ENCODE data around the gene DHCR7. TPM values are rescaled to one million over a fixed set of nuclear protein-coding genes. Genes with fewer than 3 reads are reported as not detected.

Gene DHCR7
- total and polyA plus RNA-seq, 2 donors (not counting 1 experiment from before 2014, with no cell fraction given) = 6.9 to 15.3 TPM

- H3K4me3 ChIP-seq (ENCODE audit: control extremely low read depth in 1 of 5, extremely low read depth in 1 of 5, insufficient read depth in 1 of 5, low read depth in 2 of 5, low read length in 4 of 5) = no peak overlapping the region
- H2AFZ ChIP-seq (ENCODE audit: insufficient read depth, low read depth, low read length, poor library complexity, severe bottlenecking) = no peak overlapping the region
- CTCF ChIA-PET = no interaction called here
- no peaks in the 10 kb centered on the region for H3K79me2 ChIP-seq (ENCODE audit: control insufficient read depth, insufficient read depth, low read length)
- 98% methylated on average over 6 of the region's 6 CpGs for WGBS (ENCODE audit: insufficient coverage)
- H3K4me2 ChIP-seq (replicated peaks; ENCODE audit: low read depth, low read length, poor library complexity, severe bottlenecking) = no peak overlapping the region
- Mint-ChIP-seq H3K9me3 (ENCODE audit: insufficient read depth) (no peaks in the 10 kb centered on the region), H3K27ac (no peak overlapping the region), H3K4me3 (no peak overlapping the region), H3K4me1 (no peaks in the 10 kb centered on the region), H3K27me3 (no peaks in the 10 kb centered on the region)
- POLR2A ChIA-PET = no interaction called here
- ATAC-seq (ENCODE audit: low read depth) (no peak), DNase-seq (no peak)
- no peaks in the 10 kb centered on the region for H3K27me3 ChIP-seq (replicated peaks in 1 of 4; ENCODE audit: control extremely low read depth in 1 of 4, control insufficient read depth in 3 of 4, insufficient read depth in 4 of 4, low read length in 3 of 4)
- H4K20me1 ChIP-seq (ENCODE audit: control insufficient read depth, insufficient read depth, low read length, poor library complexity, severe bottlenecking) = no peaks in the 10 kb centered on the region
- TF ChIP-seq CTCF (IDR thresholded peaks at IDR 0.05) = no peak
- no peak for TF ChIP-seq EZH2 (IDR thresholded peaks at IDR 0.05; ENCODE audit: borderline replicate concordance, insufficient read depth, low read depth, low read length, poor library complexity, severe bottlenecking)
- no peaks in the 10 kb centered on the region for H3K4me1 ChIP-seq (ENCODE audit: control insufficient read depth in 2 of 2, insufficient read depth in 2 of 2, low read length in 2 of 2)
- intact Hi-C loops (cut with micrococcal nuclease) = no loop called here
- H3K9me3 ChIP-seq (ENCODE audit: control extremely low read depth in 1 of 3, control insufficient read depth in 2 of 3, insufficient read depth in 1 of 3, low read length in 2 of 3) = no peaks in the 10 kb centered on the region
- peaks cover 0 to 40% of the 10 kb centered on the region in 2 experiments for H3K36me3 ChIP-seq (replicated peaks in 1 of 2; ENCODE audit: control extremely low read depth in 1 of 2, control insufficient read depth in 1 of 2, extremely low read depth in 1 of 2, insufficient read depth in 2 of 2, low read length in 1 of 2)
- no peak overlapping the region for H3K27ac ChIP-seq (ENCODE audit: low read length in 2 of 2)
- no peak overlapping the region for H3K9ac ChIP-seq (ENCODE audit: low read length)
Observed at GRCh38 chr11:71440021-71440755, 8.0 kb downstream of the DHCR7 start.

GRCh38 chr11:71438650-71439049, 9.5 kb downstream of the DHCR7 start:
- no peaks in the 10 kb centered on the region for H3K4me1 Mint-ChIP-seq
- ATAC-seq (ENCODE audit: low read depth) (no peak), DNase-seq (no peak)
- no peaks in the 10 kb centered on the region for H3K27me3 Mint-ChIP-seq
- Histone ChIP-seq H3K4me2 (replicated peaks; ENCODE audit: low read depth, low read length, poor library complexity, severe bottlenecking) (no peak overlapping the region), H3K79me2 (ENCODE audit: control insufficient read depth, insufficient read depth, low read length) (no peaks in the 10 kb centered on the region), H3K36me3 (replicated peaks in 1 of 2; ENCODE audit: control extremely low read depth in 1 of 2, control insufficient read depth in 1 of 2, extremely low read depth in 1 of 2, insufficient read depth in 2 of 2, low read length in 1 of 2) (peaks cover 0 to 30% of the 10 kb centered on the region in 2 experiments), H2AFZ (ENCODE audit: insufficient read depth, low read depth, low read length, poor library complexity, severe bottlenecking) (no peak overlapping the region), H3K4me1 (ENCODE audit: control insufficient read depth in 2 of 2, insufficient read depth in 2 of 2, low read length in 2 of 2) (no peaks in the 10 kb centered on the region), H4K20me1 (ENCODE audit: control insufficient read depth, insufficient read depth, low read length, poor library complexity, severe bottlenecking) (no peaks in the 10 kb centered on the region), H3K27me3 (replicated peaks in 1 of 4; ENCODE audit: control extremely low read depth in 1 of 4, control insufficient read depth in 3 of 4, insufficient read depth in 4 of 4, low read length in 3 of 4) (no peaks in the 10 kb centered on the region), H3K9me3 (ENCODE audit: control extremely low read depth in 1 of 3, control insufficient read depth in 2 of 3, insufficient read depth in 1 of 3, low read length in 2 of 3) (no peaks in the 10 kb centered on the region), H3K27ac (ENCODE audit: low read length in 2 of 2) (no peak overlapping the region), H3K9ac (ENCODE audit: low read length) (no peak overlapping the region), H3K4me3 (ENCODE audit: control extremely low read depth in 1 of 5, extremely low read depth in 1 of 5, insufficient read depth in 1 of 5, low read depth in 2 of 5, low read length in 4 of 5) (no peak overlapping the region)
- CTCF ChIA-PET = no interaction called here
- WGBS (ENCODE audit: insufficient coverage) = 96% methylated on average over 14 of the region's 19 CpGs
- H3K9me3 Mint-ChIP-seq (ENCODE audit: insufficient read depth) = no peaks in the 10 kb centered on the region
- no peak for TF ChIP-seq CTCF (IDR thresholded peaks at IDR 0.05)
- TF ChIP-seq EZH2 (IDR thresholded peaks at IDR 0.05; ENCODE audit: borderline replicate concordance, insufficient read depth, low read depth, low read length, poor library complexity, severe bottlenecking) = no peak
- POLR2A ChIA-PET = no interaction called here
- intact Hi-C loops (cut with micrococcal nuclease) = no loop called here
- H3K4me3 Mint-ChIP-seq = no peak overlapping the region
- no peak overlapping the region for H3K27ac Mint-ChIP-seq
